Adipocyte (in vitro differentiated cells): ENCODE measurements around the gene GGT7.
"Not testable (repeated sequence)": the region's sequence is repeated elsewhere in the genome, so short reads cannot be mapped to it uniquely, and the experiment has no call there.

ENCODE experiments used
- DNase-seq: peaks from one replicate; pipeline ENCODE4 v3.0.0-alpha.2; 2015; ENCODE audit warnings: low read depth
- H3K27me3 ChIP-seq: replicated peaks from 2 replicates; pipeline ENCODE4 v1.7.0; 2013; ENCODE audit warnings: mild to moderate bottlenecking, low read length, moderate library complexity; ENCODE audit not compliant: control insufficient read depth, insufficient read depth
- H3K36me3 ChIP-seq: 2 replicates; pipeline ENCODE4 v1.7.0; 2013; ENCODE audit warnings: low read length, mild to moderate bottlenecking, moderate library complexity; ENCODE audit not compliant: control insufficient read depth, insufficient read depth, severe bottlenecking
- H3K4me1 ChIP-seq: 2 replicates; pipeline ENCODE4 v1.7.0; 2013; ENCODE audit warnings: mild to moderate bottlenecking, low read length, moderate library complexity; ENCODE audit not compliant: control insufficient read depth, insufficient read depth
- H3K4me3 ChIP-seq: 2 replicates; pipeline ENCODE4 v1.7.0; 2013; ENCODE audit warnings: mild to moderate bottlenecking, low read length, moderate library complexity
- H3K9ac ChIP-seq: 2 replicates; pipeline ENCODE4 v1.7.0; 2013; ENCODE audit warnings: mild to moderate bottlenecking, low read length, moderate library complexity
- H3K9me3 ChIP-seq: 2 replicates; pipeline ENCODE4 v1.7.0; 2013; ENCODE audit warnings: mild to moderate bottlenecking, low read length, moderate library complexity; ENCODE audit not compliant: control insufficient read depth

The GGT7 gene

GRCh38 chr20:34880971-34881370 is 8.3 kb upstream of the GGT7 start:
- not testable (repeated sequence) for H3K9ac ChIP-seq, H3K9me3 ChIP-seq, DNase-seq, H3K27me3 ChIP-seq
- peaks cover 20% of the 10 kb centered on the region for H3K4me1 ChIP-seq
- H3K36me3 ChIP-seq: peaks cover 44% of the 10 kb centered on the region
- H3K4me3 ChIP-seq: peak overlapping the region; percentile 71

GRCh38 chr20:34880215-34880850 is 7.7 kb upstream of the GGT7 start:
- Histone ChIP-seq H3K9me3 (no peaks in the 10 kb centered on the region), H3K9ac (peak overlapping the region; percentile 53), H3K36me3 (peaks cover 37% of the 10 kb centered on the region), H3K4me3 (peak overlapping the region; percentile 71), H3K27me3 (no peaks in the 10 kb centered on the region), H3K4me1 (peaks cover 25% of the 10 kb centered on the region)
- no peak for DNase-seq

GRCh38 chr20:34876406-34877282 is 4.0 kb upstream of the GGT7 start, which contains the start of gene ACSS2:
TSS of gene ACSS2 (plus strand) at chr20:34876612. CDS start at chr20:34876646, 34 bp downstream.
- Histone ChIP-seq H3K9me3 (no peaks in the 10 kb centered on the region), H3K27me3 (no peaks in the 10 kb centered on the region), H3K36me3 (peaks cover 6% of the 10 kb centered on the region), H3K9ac (peak within 1 kb of the TSS; percentile 97), H3K4me3 (peak within 1 kb of the TSS; percentile 99), H3K4me1 (peaks cover 33% of the 10 kb centered on the region)
- DNase-seq: peak; percentile 99

GRCh38 chr20:34875642-34876405 is 3.2 kb upstream of the GGT7 start:
- Histone ChIP-seq H3K27me3 (no peaks in the 10 kb centered on the region), H3K9ac (peak overlapping the region; percentile 44), H3K9me3 (no peaks in the 10 kb centered on the region), H3K36me3 (no peaks in the 10 kb centered on the region), H3K4me1 (peaks cover 30% of the 10 kb centered on the region), H3K4me3 (peak overlapping the region; percentile 68)
- DNase-seq: no peak

- Histone ChIP-seq H3K4me3 (no peak overlapping the region), H3K36me3 (no peaks in the 10 kb centered on the region), H3K9me3 (no peaks in the 10 kb centered on the region), H3K4me1 (peaks cover 23% of the 10 kb centered on the region), H3K9ac (peak overlapping the region; percentile 51), H3K27me3 (no peaks in the 10 kb centered on the region)
- DNase-seq: peak; percentile 96
Observed at GRCh38 chr20:34874094-34874654, 1.5 kb upstream of the GGT7 start.

GRCh38 chr20:34873583-34874093 is 982 bp upstream of the GGT7 start:
- DNase-seq: no peak
- Histone ChIP-seq H3K36me3 (no peaks in the 10 kb centered on the region), H3K4me3 (peak overlapping the region; percentile 92), H3K9ac (peak overlapping the region; percentile 89), H3K4me1 (peaks cover 23% of the 10 kb centered on the region), H3K9me3 (no peaks in the 10 kb centered on the region), H3K27me3 (no peaks in the 10 kb centered on the region)

GRCh38 chr20:34871966-34872621 is 562 bp downstream of the GGT7 start:
- Histone ChIP-seq H3K4me1 (peaks cover 30% of the 10 kb centered on the region), H3K9ac (peak overlapping the region; percentile 89), H3K27me3 (no peaks in the 10 kb centered on the region), H3K36me3 (no peaks in the 10 kb centered on the region), H3K9me3 (no peaks in the 10 kb centered on the region), H3K4me3 (peak overlapping the region; percentile 92)
- DNase-seq: peak; percentile 30

- Histone ChIP-seq H3K4me1 (peaks cover 30% of the 10 kb centered on the region), H3K36me3 (no peaks in the 10 kb centered on the region), H3K9me3 (no peaks in the 10 kb centered on the region), H3K9ac (no peak overlapping the region), H3K4me3 (peak overlapping the region; percentile 92), H3K27me3 (no peaks in the 10 kb centered on the region)
- no peak for DNase-seq
Observed at GRCh38 chr20:34871320-34871926, 1.2 kb downstream of the GGT7 start.

- no peaks in the 10 kb centered on the region for H3K27me3 ChIP-seq
- no peak overlapping the region for H3K9ac ChIP-seq
- no peaks in the 10 kb centered on the region for H3K9me3 ChIP-seq
- no peak overlapping the region for H3K4me3 ChIP-seq
- H3K4me1 ChIP-seq: peaks cover 7% of the 10 kb centered on the region
- H3K36me3 ChIP-seq: peaks cover 12% of the 10 kb centered on the region
- DNase-seq: no peak
Observed at GRCh38 chr20:34864216-34864615, 8.4 kb downstream of the GGT7 start.

GRCh38 chr20:34863421-34863965 is 9.2 kb downstream of the GGT7 start:
- Histone ChIP-seq H3K27me3 (no peaks in the 10 kb centered on the region), H3K9ac (no peak overlapping the region), H3K4me3 (no peak overlapping the region), H3K36me3 (peaks cover 12% of the 10 kb centered on the region), H3K4me1 (peaks cover 7% of the 10 kb centered on the region), H3K9me3 (no peaks in the 10 kb centered on the region)
- no peak for DNase-seq
